H1 (cell line): ENCODE data around the gene STAMBPL1. TPM values are rescaled to one million over a fixed set of nuclear protein-coding genes. Genes with fewer than 3 reads are reported as not detected.

Experiments used
- CTCF ChIA-PET: fragments of 300-600 bp; sonication (Branson Sonifier 250); formaldehyde crosslinking; loops from one replicate; lab custom pipeline; 2021; ENCODE audit not compliant: partially characterized antibody; lab: Charles Lee
- POLR2A ChIA-PET: fragments of 300-600 bp; sonication (Branson Sonifier 250); formaldehyde crosslinking; loops from one replicate; lab custom pipeline; 2021; ENCODE audit warnings: inconsistent platforms; ENCODE audit not compliant: partially characterized antibody; lab: Charles Lee
- DNase-seq, 2 experiments: peaks; one replicate each; pipeline versions ENCODE4 v3.0.0 to v3.0.0-alpha.2; 2010 to 2022; ENCODE audit warnings: low spot score in 2 of 2, low read depth in 1 of 2, mixed read lengths in 1 of 2
- FAIRE-seq: peaks from 2 replicates; lab custom pipeline; 2011; peaks lifted over from hg19 to GRCh38; lab: Jason Lieb, UNC
- H2AFZ ChIP-seq: 2 replicates; pipeline ENCODE4 v1.8.1; 2012; ENCODE audit warnings: low read length, inconsistent platforms
- H2AK5ac ChIP-seq: 2 replicates; pipeline ENCODE4 v1.6.1; 2013; ENCODE audit warnings: low read depth, low read length
- H2BK120ac ChIP-seq: replicated peaks from 2 replicates; pipeline ENCODE3; 2013; ENCODE audit warnings: low read depth, low read length, inconsistent platforms
- H2BK12ac ChIP-seq: 2 replicates; pipeline ENCODE4 v1.6.1; 2013; ENCODE audit warnings: low read depth, low read length
- H2BK15ac ChIP-seq: 2 replicates; pipeline ENCODE4 v1.6.1; 2013; ENCODE audit warnings: low read length
- H2BK20ac ChIP-seq: 2 replicates; pipeline ENCODE4 v1.6.1; 2013; ENCODE audit warnings: low read length
- H2BK5ac ChIP-seq: 2 replicates; pipeline ENCODE4 v1.6.1; 2013; ENCODE audit warnings: low read depth, low read length
- H3K14ac ChIP-seq: 2 replicates; pipeline ENCODE4 v1.6.1; 2013; ENCODE audit warnings: inconsistent platforms; ENCODE audit not compliant: insufficient read length
- H3K18ac ChIP-seq: 2 replicates; pipeline ENCODE4 v1.6.1; 2013; ENCODE audit warnings: low read length; ENCODE audit errors: extremely low read depth
- H3K23ac ChIP-seq: 2 replicates; pipeline ENCODE4 v1.6.1; 2013; ENCODE audit warnings: inconsistent platforms; ENCODE audit not compliant: insufficient read length
- H3K23me2 ChIP-seq: 2 replicates; pipeline ENCODE4 v1.6.1; 2013; ENCODE audit warnings: low read depth, low read length
- H3K27ac ChIP-seq: 2 replicates; pipeline ENCODE4 v1.6.1; 2011; ENCODE audit warnings: low read depth, low read length, inconsistent platforms
- H3K27me3 ChIP-seq, 4 experiments: replicated peaks in 1 of 4; 1 replicate in 1 of 4; 2 replicates in 3 of 4; pipeline versions ENCODE4 v1.6.1 to v1.8.1; 2011 to 2013; ENCODE audit warnings: low read length in 3 of 4, mild to moderate bottlenecking in 3 of 4, inconsistent platforms in 2 of 4, mixed read lengths in 2 of 4, moderate library complexity in 1 of 4; ENCODE audit not compliant: control insufficient read depth in 3 of 4, insufficient read depth in 3 of 4; ENCODE audit errors: extremely low read depth in 1 of 4
- H3K36me3 ChIP-seq, 4 experiments: 2 replicates each; pipeline versions ENCODE4 v1.6.1 to v1.8.1; 2011 to 2013; ENCODE audit warnings: mild to moderate bottlenecking in 4 of 4, low read length in 3 of 4, moderate library complexity in 2 of 4, control low read depth in 1 of 4, inconsistent platforms in 1 of 4; ENCODE audit not compliant: insufficient read depth in 4 of 4, control insufficient read depth in 2 of 4
- H3K4ac ChIP-seq: replicated peaks from 2 replicates; pipeline ENCODE3; 2013; ENCODE audit warnings: low read length, low read depth, mixed read lengths, inconsistent platforms; ENCODE audit not compliant: insufficient read length
- H3K4me1 ChIP-seq, 4 experiments: replicated peaks in 1 of 4; 1 replicate in 1 of 4; 2 replicates in 3 of 4; pipeline versions ENCODE4 v1.6.1 to v1.8.1; 2011 to 2013; ENCODE audit warnings: low read length in 3 of 4, inconsistent platforms in 2 of 4, mixed read lengths in 1 of 4; ENCODE audit not compliant: insufficient read depth in 4 of 4, control insufficient read depth in 3 of 4
- H3K4me2 ChIP-seq, 2 experiments: 2 replicates each; pipeline versions ENCODE4 v1.6.1 to v1.8.1; 2011 to 2013; ENCODE audit warnings: low read depth in 2 of 2, low read length in 2 of 2, control low read depth in 1 of 2, inconsistent platforms in 1 of 2, mild to moderate bottlenecking in 1 of 2; ENCODE audit not compliant: insufficient read depth in 1 of 2
- H3K4me3 ChIP-seq, 4 experiments: fragments of 200-600, 300-600 bp in 1 of 4; sonication (generic), shearing (Covaris generic), sonication (Bioruptor Twin) in 1 of 4; 2 replicates each; pipeline versions ENCODE4 v1.5.1 to v1.8.1; 2011 to 2016; ENCODE audit warnings: low read length in 4 of 4, low read depth in 3 of 4, control low read depth in 2 of 4, inconsistent platforms in 2 of 4, mild to moderate bottlenecking in 2 of 4, mixed read lengths in 1 of 4, moderate library complexity in 1 of 4; ENCODE audit not compliant: insufficient read depth in 2 of 4; ENCODE audit errors: extremely low read depth in 1 of 4
- H3K56ac ChIP-seq: replicated peaks from 2 replicates; pipeline ENCODE3; 2013; ENCODE audit warnings: low read depth, mild to moderate bottlenecking, mixed read lengths, low read length, inconsistent platforms; ENCODE audit not compliant: insufficient read length
- H3K79me1 ChIP-seq: 2 replicates; pipeline ENCODE4 v1.6.1; 2013; ENCODE audit warnings: low read depth, low read length, control low read depth
- H3K79me2 ChIP-seq, 2 experiments: 2 replicates each; pipeline versions ENCODE4 v1.6.1 to v1.8.1; 2012 to 2013; ENCODE audit warnings: low read length in 2 of 2, mild to moderate bottlenecking in 2 of 2, inconsistent platforms in 1 of 2; ENCODE audit not compliant: insufficient read depth in 2 of 2, control insufficient read depth in 1 of 2
- H3K9ac ChIP-seq, 4 experiments: replicated peaks in 1 of 4; 1 replicate in 1 of 4; 2 replicates in 3 of 4; pipeline versions ENCODE4 v1.6.1 to v1.8.1; 2011 to 2013; ENCODE audit warnings: low read depth in 3 of 4, low read length in 3 of 4, control low read depth in 2 of 4, mild to moderate bottlenecking in 2 of 4, moderate library complexity in 2 of 4, inconsistent platforms in 1 of 4; ENCODE audit errors: extremely low read depth in 1 of 4
- H3K9me3 ChIP-seq, 2 experiments: 2 replicates each; pipeline versions ENCODE4 v1.6.1 to v1.8.1; 2012 to 2013; ENCODE audit warnings: mild to moderate bottlenecking in 2 of 2, moderate library complexity in 2 of 2, control low read depth in 1 of 2, inconsistent platforms in 1 of 2, low read depth in 1 of 2, low read length in 1 of 2, mixed read lengths in 1 of 2; ENCODE audit not compliant: insufficient read depth in 2 of 2
- H4K20me1 ChIP-seq, 2 experiments: replicated peaks in 1 of 2; 2 replicates each; pipeline versions ENCODE3 to v1.8.1; 2011 to 2013; ENCODE audit warnings: inconsistent platforms in 2 of 2, low read length in 2 of 2, mild to moderate bottlenecking in 1 of 2; ENCODE audit not compliant: insufficient read depth in 2 of 2, control insufficient read depth in 1 of 2
- H4K5ac ChIP-seq: 2 replicates; pipeline ENCODE4 v1.6.1; 2013; ENCODE audit warnings: low read length, low read depth, mixed read lengths, inconsistent platforms; ENCODE audit not compliant: insufficient read length
- H4K8ac ChIP-seq: 2 replicates; pipeline ENCODE4 v1.8.0; 2013; ENCODE audit warnings: mild to moderate bottlenecking, moderate library complexity, low read length, inconsistent platforms; ENCODE audit not compliant: insufficient read depth; ENCODE audit errors: extremely low read depth
- H4K91ac ChIP-seq: replicated peaks from 2 replicates; pipeline ENCODE3; 2013; ENCODE audit warnings: low read length, mixed read lengths, inconsistent platforms; ENCODE audit not compliant: insufficient read length
- ASH2L ChIP-seq: fragments of 200-600, 300-600 bp; sonication (generic); IDR thresholded peaks from one replicate; pipeline ENCODE4 v1.7.1; 2017; ENCODE audit warnings: low read length
- BCL11A ChIP-seq, 2 experiments: IDR thresholded peaks; one replicate each; pipeline ENCODE4 v1.6.1; 2011; ENCODE audit warnings: low read depth in 2 of 2, low read length in 2 of 2, mild to moderate bottlenecking in 2 of 2
- CHD2 ChIP-seq: IDR thresholded peaks from 2 replicates; pipeline ENCODE4 v1.6.1; 2012; ENCODE audit warnings: low read length, improper control_type of control experiment
- JUN ChIP-seq: IDR thresholded peaks from 2 replicates; pipeline ENCODE4 v1.6.1; 2011; ENCODE audit warnings: low read depth, mild to moderate bottlenecking, improper control_type of control experiment, low read length
- RFX5 ChIP-seq: IDR thresholded peaks from 2 replicates; pipeline ENCODE4 v1.6.1; 2011; ENCODE audit warnings: low read depth, low read length, improper control_type of control experiment, borderline replicate concordance
- SAP30 ChIP-seq: fragments of 300-600 bp; sonication (generic); IDR thresholded peaks from 2 replicates; pipeline ENCODE4 v1.7.1; 2012; ENCODE audit warnings: low read length, moderate library complexity, mild to moderate bottlenecking, inconsistent platforms; ENCODE audit not compliant: insufficient read depth, insufficient replicate concordance
- TBP ChIP-seq: IDR thresholded peaks from 2 replicates; pipeline ENCODE4 v1.6.1; 2011; ENCODE audit warnings: low read depth, low read length, improper control_type of control experiment
- YY1 ChIP-seq: IDR thresholded peaks from 2 replicates; pipeline ENCODE4 v1.6.1; 2011; ENCODE audit warnings: low read depth, mild to moderate bottlenecking, low read length
- WGBS, 2 experiments: shearing (Covaris generic) in 1 of 2; methylation state at CpG; one replicate each; pipeline versions ENCODE4 v1.1.6 to v1.1.7; 2013 to 2015; ENCODE audit warnings: low lambda C conversion rate in 2 of 2, mixed read lengths in 2 of 2, inconsistent platforms in 1 of 2, low coverage in 1 of 2, missing lambda C conversion rate in 1 of 2; ENCODE audit not compliant: insufficient replicate concordance in 2 of 2, insufficient coverage in 1 of 2, insufficient read length in 1 of 2; ENCODE audit errors: extremely low coverage in 1 of 2, missing lambda C conversion rate in 1 of 2; 5-methylcytosine and 5-hydroxymethylcytosine counted together
- polyA plus RNA-seq, 7 experiments: library from polyadenylated mRNA; depleted of rRNA in 3 of 7; stranded (reverse) in 5 of 7; unstranded in 2 of 7; fragments of >200 nt in 5 of 7; fragments of 200-250 nt in 2 of 7; gene quantifications; 1 replicate in 5 of 7; 2 replicates in 1 of 7; 4 replicates in 1 of 7; pipeline versions ENCODE4 v1.2.1 to v1.2.3, GENCODE V29; 2011 to 2013; ENCODE audit warnings: missing spikeins in 2 of 7, mixed read lengths in 2 of 7
- total RNA-seq: library from RNA; stranded (reverse); fragmentation: NEBNext Ultra II Directional; extraction: Animal tissue kit (Norgen Biotek cat#: 25700); gene quantifications from 2 replicates; pipeline ENCODE4 v1.2.1, GENCODE V29; 2021

STAMBPL1 gene
- total and polyA plus RNA-seq, 2 of the 8 experiments (the other 6 are each of a cell fraction or from before 2014, with no cell fraction given): 5.5 TPM

- Histone ChIP-seq H3K56ac (no peak overlapping the region), H4K20me1 (no peaks in the 10 kb centered on the region), H3K79me2 (no peaks in the 10 kb centered on the region), H3K18ac (no peak overlapping the region), H2AK5ac (no peak overlapping the region), H3K4me1 (peaks cover 0 to 3% (median 0%) of the 10 kb centered on the region in 4 experiments; a peak in 2 of 7 replicates), H3K23ac (no peak overlapping the region), H2BK120ac (no peak overlapping the region), H3K23me2 (no peaks in the 10 kb centered on the region), H3K9me3 (no peaks in the 10 kb centered on the region), H3K79me1 (no peaks in the 10 kb centered on the region), H3K27me3 (no peaks in the 10 kb centered on the region), H3K9ac (no peak overlapping the region), H4K5ac (no peak overlapping the region), H2BK5ac (no peak overlapping the region), H3K4me3 (no peak overlapping the region), H3K4me2 (no peak overlapping the region), H4K91ac (no peak overlapping the region), H3K36me3 (no peaks in the 10 kb centered on the region), H2BK20ac (no peak overlapping the region), H3K4ac (no peak overlapping the region), H2BK15ac (no peak overlapping the region), H4K8ac (no peak overlapping the region), H2BK12ac (no peak overlapping the region), H2AFZ (no peak overlapping the region), H3K27ac (no peak overlapping the region), H3K14ac (no peak overlapping the region)
- ChIA-PET CTCF (interaction anchor here (0.8 to 6.3 kb wide), 3 partner anchors 34 to 63 kb away, joined by 3 to 45 read pairs (median 16); no protein-coding TSS in a partner anchor), POLR2A (no interaction called here)
- TF ChIP-seq ASH2L: no peak
- TF ChIP-seq RFX5: no peak
- no peak for TF ChIP-seq TBP
- TF ChIP-seq CHD2: no peak
- TF ChIP-seq SAP30: no peak
- TF ChIP-seq BCL11A (IDR thresholded peaks at IDR 0.05; ENCODE audit: low read depth in 2 of 2, low read length in 2 of 2): no peak
- TF ChIP-seq JUN: no peak
- TF ChIP-seq YY1: 0 out of 2 replicates have a peak, but pooled peaks have one; percentile 27
- FAIRE-seq (no peak), DNase-seq (no peak)
- 83% methylated on average over 3 of the region's 3 CpGs; no CpG with 5 or more reads in 1 of the 2 experiments for WGBS, 2 experiments
Measured at GRCh38 chr10:88898727-88899126, 18.7 kb downstream of the STAMBPL1 start.
